HG03521 (cell line): ENCODE results near the gene DNAL4.

Experiments used
- ATAC-seq: cut with Tn5 transposase; IDR thresholded peaks from one replicate; pipeline ENCODE4 v1.9.1; 2021; ENCODE audit warnings: mild to moderate bottlenecking, moderate library complexity; ENCODE audit not compliant: unreplicated experiment

Gene DNAL4

DNA sequence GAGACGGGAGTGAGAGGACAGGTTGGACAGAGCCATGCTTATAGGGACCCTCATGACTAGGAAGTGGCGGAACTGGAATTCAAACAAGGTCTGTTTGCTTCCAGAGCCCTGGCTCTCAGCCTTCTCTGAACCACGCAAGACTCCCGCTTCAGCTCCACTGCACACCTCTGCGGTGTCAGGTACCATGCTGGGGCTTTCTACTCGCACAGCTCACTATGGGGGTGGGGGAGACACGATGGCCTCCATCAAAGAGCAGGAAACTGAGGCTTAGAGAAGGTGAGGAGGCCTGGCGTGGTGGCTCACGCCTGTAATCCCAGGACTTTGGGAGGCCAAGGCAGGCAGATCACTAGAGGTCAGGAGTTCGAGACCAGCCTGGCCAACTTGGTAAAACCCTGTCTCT is 52.4 kb downstream of the DNAL4 start:
- no peak for ATAC-seq

DNA sequence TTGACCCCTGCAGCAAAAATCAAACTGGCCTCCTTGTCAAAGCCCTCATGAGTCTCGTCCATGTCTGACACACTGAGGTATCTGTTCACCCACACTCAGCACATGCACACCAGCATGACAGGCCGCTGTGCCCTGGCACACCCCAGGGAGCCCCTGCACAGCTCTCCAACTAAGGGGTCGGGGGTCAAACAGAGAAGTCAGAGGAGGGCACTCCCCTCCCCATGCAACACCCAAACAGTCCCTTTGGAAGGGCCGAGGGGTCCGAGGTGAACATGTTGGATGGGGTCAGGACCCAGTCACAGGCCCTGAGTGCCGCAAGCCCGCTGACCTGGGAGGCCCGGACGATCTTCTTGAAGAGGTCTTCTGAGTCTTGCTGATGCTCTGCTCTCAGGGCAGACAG is 52.8 kb downstream of the DNAL4 start:
- ATAC-seq = no peak

DNA sequence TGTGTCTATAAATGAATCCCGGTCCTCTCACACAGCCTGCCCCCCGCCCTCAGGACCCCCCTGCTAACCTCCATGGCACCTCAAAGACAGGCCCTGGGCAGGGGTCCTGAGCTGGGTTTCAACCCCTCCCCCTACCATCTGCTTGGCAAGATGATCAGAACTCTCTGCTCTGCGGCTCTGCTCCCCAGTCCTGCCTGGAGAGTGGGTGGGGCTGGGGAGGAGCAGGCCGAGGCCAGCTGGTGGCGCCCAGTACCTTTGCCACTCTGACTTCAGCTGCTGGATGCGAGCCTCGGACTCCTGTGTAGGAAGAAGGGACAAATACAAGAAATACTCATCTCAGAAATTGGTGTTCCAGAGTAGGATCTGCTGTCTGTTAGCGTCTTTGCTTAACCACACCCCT is 53.2 kb downstream of the DNAL4 start:
- no peak for ATAC-seq

DNA sequence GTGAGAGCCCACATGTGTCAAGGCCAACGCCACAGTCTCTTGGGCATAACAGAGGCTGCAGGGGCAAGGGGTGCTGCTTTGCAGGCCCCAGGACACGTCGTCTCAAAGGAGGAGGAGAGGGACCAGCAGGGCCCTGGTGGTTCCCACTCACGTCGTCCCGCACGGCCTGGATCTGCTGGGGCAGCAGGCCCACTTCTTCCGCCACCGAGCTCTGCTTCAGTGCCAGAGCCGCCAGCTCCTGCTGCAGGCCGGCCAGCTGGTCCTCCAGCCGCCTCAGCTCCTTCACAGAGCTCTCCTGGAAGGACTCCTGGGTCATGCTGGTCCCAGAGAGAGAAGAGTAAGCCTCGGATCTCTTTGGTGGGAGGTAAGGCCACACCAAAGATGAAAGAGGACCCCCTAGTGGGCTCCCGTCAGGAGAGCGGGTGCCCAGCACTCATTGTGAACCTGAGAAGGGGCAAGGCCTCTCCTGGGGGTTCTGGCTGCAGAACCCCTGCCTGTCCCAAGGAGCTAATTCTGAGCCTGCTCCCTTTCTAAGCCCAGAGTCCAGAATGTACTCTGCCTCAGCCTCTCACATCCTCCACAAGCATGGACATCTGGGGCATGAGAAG is 53.7 kb downstream of the DNAL4 start:
- ATAC-seq = no peak

DNA sequence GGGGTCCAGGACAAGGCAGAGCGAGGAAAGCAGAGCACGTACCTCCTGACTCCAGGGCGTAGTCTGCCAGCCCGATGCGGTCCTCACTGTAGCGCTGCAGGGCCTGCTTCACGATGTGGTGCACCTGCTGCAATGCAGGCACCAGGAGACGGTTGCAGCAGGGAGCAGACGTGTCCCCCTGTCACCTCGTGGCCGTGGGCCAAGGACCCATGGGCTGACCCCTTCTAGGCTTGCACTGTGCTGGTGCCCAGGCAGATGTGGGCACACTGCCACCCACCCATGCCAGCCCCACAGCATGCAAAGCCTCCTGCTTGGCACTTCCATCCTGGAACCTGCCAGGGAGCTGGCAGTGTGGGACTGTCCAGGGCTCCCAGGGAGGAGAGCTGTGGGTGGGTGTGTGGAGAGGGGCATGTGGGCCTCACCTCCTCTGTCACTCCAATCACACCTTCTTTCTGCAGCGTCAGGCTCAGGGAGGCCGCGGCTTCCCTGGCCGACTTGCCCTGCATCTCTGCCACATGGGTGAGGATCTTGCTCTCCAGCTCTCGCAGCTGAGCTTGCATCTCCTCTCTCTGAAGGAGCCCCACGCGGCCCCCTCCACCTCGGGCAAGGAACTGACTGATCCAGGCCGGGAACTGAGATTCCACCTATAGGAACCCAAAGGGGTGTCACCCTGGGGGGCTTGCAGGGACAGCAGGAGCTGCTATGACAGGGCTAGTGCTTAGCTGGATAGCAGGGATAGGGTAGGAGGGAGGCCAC is 54.5 kb downstream of the DNAL4 start:
- no peak for ATAC-seq

DNA sequence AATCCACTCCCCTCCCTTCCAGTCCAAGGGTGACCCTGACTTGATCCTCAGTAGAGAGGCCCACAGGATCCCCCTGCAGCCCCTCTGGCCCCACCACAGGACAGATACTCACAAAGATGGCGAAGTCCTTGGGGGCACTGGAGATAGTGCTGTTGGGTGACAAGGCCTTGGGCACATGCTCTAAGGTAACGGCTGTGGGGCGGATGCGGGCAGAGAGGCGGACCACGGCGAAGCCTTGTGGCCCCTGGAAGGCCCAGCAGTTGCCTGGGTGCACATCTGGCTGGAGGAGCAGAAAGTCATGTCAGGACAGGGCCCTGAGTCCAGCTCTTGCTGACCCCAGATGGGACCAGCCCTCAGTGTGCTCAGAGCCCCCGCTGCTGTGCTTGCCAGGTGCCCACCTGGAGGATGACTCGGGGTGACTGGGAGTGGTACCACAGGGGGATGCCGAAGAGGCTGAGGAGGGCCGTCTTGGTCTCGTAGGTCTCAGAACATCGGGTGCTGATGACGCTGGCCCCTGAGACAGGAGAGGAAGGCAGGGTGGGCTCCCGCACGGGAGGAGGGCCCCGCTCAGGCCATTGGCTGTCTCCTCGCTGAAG is 55.4 kb downstream of the DNAL4 start:
- ATAC-seq = no peak

DNA sequence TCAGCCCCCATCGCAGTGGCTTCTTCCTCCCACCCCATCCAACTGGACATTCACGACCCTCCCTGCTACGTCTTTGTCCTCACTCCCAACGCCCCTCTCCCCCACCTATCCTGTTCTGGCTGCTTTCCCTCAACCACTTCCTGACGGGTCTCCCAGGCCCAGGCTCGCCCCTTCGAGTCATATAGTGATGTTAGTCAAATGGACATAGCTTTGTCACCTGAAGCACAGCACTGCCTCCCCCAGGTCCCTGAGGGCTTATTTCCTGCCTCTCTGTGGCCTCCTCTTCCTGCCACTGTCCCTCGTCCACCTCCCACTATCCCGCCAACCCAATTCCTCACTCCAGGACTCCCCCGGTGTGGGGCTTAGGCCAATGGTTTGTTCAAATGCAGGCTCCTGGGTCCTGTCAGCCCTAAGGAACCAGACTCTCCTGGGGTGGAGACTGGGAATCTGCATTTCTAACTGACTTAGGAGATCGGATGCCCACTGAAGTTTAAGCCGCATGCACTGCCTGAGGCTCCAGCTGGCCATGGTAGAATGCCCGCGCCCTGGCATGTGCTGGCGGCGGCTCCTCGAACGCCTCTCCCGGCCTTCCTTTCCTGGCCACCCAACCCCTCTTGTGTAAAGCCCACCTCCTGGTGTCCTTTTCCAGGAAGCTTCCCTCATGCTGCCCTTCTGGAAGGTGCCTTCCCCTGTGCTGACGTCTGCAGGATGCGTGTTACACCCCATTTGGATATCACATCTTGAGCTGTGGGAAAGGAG is 56.5 kb downstream of the DNAL4 start:
- ATAC-seq = no peak

DNA sequence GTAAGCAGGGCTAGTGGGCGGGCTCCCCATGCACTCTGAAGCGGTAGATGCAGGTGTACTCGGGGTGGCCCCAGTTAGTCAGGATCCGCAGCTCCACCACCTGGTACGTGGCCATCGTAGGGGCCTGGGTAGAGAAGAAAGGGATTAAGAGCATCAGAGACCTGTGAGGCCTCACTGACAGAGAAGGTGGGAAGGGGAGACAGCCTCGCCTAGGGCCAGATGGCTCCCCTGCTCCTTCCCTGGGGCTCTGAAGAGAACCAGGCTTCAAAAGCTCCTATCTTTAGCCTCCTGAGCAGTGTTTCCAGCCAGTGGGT is 57.7 kb downstream of the DNAL4 start:
- ATAC-seq = no peak

DNA sequence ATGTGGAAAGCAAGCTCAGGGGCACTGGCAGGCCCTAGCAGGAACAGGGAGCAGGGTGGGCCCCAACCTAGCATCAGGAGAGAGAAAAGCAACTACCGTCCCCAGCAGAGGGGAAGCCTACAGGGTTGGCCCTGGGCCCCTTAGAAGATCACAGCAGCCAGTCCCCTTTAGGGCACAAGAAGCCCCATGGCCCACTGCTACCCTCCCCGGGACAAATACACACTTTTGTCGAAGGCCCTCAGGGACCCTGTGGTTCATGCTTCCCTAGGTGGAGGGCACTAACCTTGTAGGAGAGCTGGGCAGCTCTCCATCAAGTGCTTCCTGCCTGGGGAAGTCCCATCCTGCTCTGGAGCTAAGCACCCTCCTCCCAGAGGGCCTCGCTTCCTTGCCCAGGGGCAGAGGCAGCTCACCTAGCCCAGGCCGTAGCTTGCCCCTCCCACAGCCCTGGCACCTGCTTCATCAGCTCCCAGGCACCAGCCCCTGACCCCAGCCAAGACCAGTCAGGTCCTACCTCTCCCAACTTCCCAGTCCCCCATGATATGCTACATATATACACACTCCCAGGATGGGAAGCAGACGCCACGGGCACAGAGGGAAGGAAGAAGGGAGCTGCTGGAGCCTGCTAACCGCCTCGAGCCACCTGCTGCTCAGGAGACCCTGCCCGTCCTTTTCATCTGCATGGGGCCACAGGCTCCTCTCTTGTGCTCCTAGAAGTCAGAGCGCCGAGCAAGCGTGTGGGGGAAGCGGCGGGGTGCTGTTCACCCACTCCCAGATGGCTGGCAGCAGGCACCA is 58.3 kb downstream of the DNAL4 start:
- no peak for ATAC-seq

DNA sequence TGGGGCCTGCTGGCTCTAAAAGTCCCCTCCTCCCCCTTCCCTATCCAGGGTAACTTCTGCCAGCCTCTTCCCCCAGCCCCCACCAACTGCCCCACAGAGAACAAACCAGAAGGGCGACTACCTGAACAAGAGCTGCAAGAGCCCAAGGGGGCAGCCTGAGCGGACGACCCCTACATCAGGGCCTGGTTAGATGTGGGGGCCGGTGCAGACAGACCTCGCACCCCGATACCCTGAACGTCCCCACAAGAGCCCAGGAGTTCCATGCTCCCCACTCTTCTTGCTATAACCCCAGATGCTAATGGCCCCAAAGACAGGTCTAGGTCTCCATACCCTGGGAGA is 58.8 kb downstream of the DNAL4 start:
- no peak for ATAC-seq

DNA sequence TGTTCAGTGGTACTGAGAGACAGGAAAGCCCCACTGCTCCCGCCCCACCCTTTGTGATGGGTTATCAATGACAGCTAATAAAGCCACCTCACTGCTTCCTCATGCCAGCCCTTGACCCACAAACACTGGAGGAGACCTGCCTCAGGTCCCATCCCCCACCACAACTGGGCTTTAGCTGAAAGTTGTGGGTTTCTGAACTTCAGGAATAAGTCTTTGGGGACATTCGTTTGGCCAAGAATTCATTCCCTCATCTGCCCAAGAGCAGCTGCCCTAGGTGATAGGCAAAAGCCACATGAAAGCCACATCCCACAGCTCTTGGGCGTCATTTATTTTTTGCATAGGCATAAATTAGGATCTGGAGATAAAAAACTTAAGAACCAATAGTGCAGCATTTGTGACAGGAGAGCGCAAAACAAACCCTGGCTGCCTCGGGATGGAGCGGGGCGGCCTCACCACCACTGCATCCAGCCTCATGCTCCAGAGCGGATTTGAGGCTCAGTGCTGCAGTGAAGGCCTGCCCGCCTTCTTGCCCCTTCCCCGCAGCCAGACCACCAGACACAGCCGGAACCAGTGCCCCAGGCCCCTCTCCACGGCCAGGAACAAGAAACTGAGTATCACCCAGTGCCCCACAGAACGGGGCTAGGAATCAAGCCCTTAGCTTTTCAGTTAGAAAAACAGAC is 59.4 kb downstream of the DNAL4 start:
- ATAC-seq = no peak

DNA sequence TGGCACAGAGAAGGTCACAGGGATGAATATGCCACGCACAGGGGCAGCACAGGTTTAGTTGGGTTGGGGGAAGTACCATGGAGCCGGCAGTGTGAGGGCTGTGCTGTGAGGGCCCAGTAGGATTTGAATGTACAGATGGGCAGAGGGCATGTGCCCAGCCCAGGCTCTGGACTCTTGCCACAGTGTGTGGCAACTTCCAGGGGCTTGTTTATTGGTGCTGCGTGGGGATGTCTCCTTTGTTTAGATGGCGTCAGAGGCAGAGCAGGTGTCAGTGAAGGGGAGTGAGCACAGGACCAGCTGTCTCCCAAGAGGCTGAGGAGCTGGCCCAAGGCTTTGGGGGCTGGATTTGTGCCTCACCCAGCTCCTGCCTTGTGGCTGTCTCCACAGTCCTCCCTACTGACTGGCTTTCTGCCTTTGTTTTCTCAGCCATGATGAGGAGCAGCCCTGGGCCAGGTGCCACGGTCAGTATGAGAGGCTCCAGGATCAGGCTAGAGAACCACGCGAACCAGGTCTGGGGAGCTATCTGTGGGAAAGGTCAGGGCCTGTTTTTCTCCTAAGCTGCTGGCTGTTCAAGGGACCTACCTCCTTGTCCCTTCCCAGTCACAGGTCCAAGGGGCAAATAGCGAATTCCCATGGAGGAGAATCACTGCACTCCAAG is 60.1 kb downstream of the DNAL4 start:
- ATAC-seq = no peak

DNA sequence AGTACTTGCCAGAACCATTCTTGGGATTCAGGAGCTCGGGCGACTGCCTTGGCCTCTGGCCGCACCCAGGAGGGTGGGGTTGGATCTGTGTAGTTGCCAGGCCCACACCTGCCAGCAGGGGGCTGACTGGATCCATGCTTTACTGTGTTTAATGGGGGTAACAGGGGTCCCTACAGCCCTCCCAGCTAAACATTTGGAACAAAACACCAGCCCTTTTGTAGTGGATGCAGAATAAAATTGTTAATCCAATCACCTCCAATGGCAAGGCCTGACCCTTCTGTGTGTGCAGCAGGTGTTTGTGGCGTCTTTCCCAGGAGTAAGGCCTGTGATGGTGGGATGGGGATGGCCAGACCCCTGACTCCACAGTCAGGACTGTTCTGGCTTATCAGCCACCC is 60.6 kb downstream of the DNAL4 start:
- no peak for ATAC-seq

DNA sequence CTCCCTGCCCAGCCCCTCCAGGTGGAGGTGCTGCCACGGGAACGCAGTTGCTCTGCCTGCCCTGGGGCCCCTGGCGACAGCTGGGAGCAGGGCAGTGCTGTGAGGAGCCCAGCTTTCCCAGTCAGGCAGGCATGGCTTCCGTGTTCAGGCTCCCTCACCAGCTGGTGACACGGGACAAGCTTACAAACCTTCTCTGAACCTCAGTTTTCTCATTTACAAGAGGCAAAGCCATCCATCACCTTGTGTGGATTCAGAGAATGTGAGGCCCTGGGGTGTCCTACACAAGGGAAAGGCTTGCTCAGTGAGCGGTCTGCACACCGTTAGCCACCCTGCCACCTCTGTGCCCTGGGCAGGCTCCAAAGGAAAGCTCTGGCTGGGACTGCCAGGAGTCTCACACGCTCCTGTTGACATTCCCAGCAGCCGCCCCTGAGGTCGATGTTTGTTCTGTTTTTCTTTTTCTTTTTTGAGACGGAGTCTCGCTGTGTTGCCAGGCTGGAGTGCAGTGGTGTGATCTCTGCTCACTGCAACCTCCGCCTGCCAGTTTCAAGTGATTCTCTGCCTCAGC is 61.6 kb downstream of the DNAL4 start:
- ATAC-seq = no peak

DNA sequence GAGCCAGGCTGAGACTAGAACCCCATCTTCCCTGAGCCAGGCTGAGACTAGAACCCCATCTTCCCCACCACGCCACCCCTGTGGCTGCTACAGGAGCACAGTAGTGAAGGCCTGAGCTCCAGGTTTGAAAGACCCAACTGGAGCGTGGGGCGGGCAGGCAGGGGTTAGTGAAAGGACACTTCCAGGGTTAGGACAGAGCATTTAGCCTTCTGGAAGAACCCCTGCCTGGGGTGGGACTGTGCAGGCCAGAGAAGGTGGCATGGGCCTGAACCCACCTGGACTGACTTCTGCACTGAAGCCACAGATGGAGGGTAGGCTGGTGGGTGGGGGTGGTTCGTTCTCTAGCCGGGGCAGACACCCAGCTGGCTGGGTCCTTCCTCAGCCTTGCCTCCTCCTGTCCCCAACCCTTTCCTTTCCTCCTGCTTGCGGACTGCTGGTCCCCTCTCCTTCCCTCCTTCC is 62.2 kb downstream of the DNAL4 start:
- no peak for ATAC-seq

DNA sequence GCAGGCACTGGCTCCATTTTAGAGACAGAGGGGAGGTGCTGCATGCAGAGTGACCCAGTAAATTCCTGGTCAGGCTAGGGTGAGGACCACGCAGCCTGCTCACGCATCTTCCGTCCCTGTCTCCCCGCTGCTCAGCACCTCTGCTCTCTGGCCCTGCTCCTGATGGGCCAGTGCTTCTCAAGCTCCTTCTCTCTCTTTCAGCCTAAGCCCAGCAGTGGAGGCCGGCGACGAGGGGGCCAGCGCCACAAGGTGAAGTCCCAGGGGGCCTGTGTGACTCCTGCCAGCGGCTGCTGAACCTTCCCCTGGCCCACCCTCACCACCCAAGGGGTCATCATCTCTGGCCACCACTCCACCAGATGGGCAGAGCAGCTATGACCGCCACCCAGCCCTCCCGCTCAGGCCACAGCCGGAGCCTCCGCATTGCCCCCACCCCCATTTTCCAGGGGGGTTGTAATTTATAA is 63.5 kb downstream of the DNAL4 start:
- ATAC-seq = no peak

DNA sequence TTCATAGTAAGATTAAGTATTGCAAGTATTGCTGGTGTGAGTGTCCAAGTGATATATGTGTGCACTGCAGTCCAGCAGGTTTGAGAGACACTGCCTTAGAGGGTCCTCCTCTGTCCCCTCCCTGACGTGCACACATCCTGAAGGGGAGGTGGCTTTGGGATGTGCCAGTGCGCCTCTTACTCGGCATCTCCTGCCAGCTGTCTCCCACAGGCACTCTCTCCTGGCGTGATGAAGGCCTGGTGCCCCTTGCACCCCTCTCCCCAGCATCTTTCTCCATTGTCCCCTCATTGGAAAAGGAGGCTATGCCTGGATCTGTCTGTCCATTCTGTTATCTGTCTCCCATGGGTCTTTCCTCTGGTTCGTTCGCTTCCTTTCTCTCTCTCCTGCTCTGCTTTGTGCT is 64.0 kb downstream of the DNAL4 start:
- no peak for ATAC-seq

DNA sequence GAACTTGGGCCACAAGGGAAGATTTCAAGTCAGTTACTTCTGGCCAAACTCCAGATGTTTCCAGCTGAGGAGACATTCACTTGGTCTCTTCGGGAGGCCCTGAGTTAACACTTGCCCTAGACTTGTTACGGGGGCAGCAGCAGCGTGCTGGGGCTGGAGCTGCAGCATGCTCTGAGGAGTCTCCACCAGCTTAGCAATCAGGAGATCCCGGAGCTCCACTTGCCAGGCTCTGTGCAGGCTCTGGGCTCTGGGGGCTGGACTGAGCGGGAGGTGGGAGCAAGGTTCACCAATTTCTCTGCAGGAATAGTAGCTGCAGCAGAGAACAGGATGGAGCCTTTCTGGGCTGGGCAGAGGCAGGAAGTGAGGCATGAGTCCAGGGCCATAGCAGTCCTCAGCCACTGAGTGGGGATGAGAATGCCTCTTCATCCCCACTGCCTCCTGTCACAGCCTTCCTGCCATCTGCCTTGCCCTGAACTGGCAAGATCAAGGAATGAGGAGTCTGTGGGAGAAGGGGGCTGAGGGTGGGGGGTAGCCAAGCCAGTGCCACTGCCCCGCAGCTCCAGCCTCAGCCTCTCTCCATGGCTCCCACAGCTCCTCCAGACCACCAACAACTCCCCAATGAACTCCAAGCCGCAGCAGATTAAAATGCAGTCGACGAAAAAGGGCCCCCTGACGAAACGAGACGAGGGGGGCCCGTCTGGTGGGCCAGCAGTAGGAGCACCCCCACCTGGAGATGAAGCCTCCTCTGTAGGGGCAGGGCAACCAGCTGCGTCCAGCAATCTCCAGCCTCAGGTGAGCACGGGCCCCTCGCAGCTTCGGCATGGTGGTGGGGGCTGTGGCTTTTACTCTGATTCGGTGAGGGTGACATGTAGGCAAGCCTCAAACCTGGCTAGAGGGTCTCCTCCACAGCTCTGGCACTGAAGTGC is 64.8 kb downstream of the DNAL4 start:
- ATAC-seq = no peak
